Fibroblast of peridontal ligament (primary cell): ENCODE data around the gene CMAS.
"Not testable (repeated sequence)": the region's sequence is repeated elsewhere in the genome, so short reads cannot be mapped to it uniquely, and the experiment has no call there.

Experiments
- DNase-seq: peaks from one replicate; pipeline ENCODE4 v3.0.0-alpha.2; 2010; ENCODE audit errors: extremely low read depth

CMAS gene

DNA sequence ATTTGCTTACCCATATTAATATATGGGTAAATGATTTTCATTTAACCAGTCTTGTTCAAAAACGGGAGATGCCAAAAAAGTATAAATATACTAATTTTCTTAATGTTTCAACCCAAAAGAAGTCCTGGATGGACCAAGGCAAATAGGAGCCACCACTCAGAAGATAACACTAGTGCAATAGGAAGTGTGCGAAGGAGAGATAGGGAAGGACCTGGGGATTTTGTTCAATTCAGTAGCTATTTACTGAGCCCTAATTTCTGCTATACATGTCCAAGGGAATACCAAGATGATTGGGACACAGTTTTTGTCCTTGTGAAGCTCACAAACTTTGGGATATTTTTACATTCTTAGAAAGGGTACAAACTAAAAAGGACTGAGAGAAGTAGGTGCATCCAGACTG, 1.5 kb downstream of the CMAS start:
- DNase-seq, result no peak

DNA sequence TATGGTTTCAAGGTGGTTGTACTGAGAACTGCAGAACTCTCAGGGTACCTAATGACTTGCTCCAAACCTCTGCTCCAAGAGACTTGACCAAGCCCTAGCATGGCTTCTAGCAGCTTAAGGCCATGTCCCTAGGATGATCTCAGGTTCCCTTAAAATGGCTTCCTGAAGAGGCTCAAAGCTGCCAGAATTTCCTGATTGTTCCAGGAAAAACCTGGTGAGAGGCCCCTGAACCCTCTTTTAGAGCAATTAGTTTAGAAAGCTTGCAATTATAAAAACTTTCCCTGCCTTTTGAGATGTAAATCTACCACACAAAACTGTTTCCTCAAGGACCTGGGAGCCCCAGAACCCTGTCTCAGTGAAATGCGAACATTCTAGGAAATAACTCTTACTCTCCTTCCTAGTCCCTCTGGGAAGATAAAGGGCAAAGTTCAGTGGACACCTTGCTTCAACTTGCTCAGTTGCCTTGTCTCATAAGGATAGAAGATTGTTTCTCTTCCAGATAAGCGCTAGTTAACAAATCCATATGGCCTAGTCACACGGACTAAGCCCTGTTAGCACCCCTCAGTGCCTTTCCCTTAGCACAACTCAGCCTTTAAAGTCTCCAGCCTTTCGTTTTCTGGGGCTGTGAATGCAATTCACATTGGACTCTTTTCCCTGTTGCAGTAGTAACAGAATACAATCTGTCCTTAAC, 2.5 kb downstream of the CMAS start:
- no peak for DNase-seq

- DNase-seq, result no peak
Measured at GRCh38 chr12:22050078-22050477, 4.1 kb downstream of the CMAS start.

DNA sequence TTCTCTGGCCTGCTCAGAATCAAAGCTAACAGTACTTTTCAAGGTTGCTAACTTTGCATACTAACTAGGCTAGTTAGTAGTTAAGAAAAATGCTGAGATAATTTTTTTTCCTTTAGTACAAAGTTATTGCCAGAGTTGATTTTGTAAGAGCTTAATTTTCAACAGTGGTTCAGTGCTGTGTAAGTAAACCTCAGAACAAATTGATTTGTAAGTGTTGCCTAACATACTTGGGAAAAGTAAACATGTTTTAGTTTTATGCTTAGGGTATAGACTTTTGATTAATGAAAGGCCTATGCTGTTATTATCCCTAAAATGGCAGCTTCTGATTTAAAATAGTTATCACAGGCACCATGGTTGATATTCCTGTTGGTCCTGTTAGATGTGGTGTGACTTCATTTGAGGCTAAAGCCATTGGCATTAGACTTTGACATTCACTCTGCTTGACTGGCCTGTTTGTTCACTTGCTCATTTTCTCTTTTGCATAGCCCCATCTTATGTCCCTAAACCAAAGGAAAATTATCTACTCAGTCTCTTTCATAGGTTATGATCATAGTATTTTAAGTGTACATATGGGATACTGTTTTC, 5.2 kb downstream of the CMAS start:
- peak; percentile 42 for DNase-seq

GRCh38 chr12:22052994-22053393, 7.0 kb downstream of the CMAS start:
- DNase-seq, result not testable (repeated sequence)

GRCh38 chr12:22054155-22054554, 8.1 kb downstream of the CMAS start:
- DNase-seq, result no peak

- DNase-seq, result no peak
Measured at GRCh38 chr12:22056607-22057006, 10.6 kb downstream of the CMAS start.

DNA sequence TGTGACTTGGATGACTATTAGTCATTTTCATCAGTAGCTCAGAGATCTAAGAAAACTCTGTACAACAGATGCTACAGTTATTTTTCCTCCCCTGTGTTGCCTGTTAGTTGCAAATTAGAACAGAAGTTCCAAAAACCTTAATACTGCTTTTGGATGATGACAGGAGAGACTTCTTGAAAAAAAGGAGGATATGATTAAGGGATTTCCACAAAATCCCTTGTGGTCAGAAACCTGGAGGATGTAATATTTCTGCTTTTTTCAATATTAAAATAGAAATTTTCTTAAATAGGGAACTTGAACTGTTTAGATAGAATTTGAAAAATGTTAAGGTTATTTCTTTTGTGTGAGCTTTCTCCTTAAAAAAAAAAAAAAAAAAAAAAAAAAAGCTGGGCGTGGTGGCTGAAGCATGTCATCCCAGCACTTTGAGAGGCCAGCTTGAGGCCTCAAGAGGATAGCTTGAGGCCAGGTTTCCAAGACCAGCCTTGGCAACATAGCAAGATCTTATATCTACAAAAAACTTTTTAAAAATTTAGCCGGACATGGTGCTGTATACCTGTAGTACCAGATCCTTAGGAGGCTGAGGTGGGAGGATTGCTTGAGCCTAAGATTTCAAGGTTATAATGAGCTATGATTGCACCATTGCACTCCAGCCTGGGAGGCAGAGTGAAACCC, 14.1 kb downstream of the CMAS start:
- no peak for DNase-seq

DNA sequence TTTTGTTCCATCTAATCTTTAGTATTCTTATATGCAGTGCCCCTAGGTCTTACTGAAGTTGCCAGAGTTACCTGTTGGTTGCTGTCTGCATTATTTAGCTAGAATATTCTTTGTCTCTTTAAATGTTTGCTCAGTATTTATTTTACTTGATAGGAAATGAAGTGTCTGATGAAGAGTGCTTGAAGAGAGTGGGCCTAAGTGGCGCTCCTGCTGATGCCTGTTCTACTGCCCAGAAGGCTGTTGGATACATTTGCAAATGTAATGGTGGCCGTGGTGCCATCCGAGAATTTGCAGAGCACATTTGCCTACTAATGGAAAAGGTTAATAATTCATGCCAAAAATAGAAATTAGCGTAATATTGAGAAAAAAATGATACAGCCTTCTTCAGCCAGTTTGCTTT, 18.9 kb downstream of the CMAS start:
- DNase-seq, result no peak

DNA sequence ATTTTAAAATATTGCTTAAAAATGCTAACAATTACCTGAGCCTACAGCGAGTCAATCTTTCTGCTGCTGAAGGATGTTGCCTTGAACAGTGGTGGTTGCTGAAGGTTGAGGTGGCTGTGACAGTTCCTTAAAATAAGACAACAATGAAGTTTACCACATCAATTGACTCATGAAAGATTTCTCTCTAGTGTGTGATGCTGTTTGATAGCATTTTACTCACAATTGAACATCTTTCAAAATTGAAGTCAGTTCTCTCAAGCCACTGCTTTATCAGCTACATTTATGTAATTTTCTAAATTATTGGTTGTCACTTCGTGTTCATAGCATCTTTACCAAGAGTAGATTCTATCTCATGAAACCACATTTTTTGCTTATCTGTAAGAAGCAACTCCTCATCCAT, 20.3 kb downstream of the CMAS start:
- DNase-seq, result no peak

- no peak for DNase-seq
Measured at GRCh38 chr12:22069851-22070250, 23.8 kb downstream of the CMAS start.

DNA sequence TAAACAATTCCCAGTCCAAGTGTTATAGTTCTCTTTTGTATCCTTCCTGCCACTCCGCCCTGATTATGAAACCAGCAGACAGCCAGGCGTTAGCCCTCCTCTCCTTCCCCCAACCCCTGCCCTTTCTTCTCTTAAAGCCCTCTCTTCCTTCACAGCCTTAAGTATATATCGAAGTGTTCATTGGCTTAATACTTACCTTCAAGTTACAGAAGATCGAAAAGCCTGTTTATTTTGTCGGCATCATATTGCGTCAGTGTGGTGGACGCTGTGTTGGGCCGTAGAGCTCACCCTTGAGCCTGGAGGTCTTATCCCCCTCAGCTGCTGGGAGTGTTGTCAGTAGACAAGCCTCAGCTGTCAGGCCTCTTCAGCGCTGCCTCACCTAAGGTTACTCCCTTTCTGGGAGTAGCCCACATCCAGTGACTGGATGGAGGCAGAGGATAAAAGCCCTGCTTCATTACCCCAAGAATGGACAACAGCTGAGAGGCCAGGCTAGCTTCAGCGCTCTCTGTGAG, 36.2 kb downstream of the CMAS start:
- DNase-seq, result no peak

DNA sequence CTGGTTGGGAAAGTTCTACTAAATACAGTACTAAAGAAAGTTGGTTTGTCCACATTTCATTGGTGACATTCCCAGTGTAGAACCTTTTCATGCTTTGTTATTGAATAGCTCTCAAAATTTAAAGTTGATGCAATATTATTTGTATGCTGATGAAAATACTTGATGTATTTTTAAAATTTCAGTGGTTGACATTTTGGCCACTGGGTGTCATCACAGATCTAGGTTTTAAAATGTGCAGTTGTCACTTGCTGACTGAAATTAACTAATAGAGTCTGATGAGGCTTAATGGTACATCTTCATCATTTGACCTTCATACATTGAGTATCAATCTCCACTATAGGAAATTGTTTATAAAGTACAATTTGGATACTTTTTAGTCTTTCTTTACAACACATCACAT, 37.1 kb downstream of the CMAS start:
- peak; percentile 82 for DNase-seq

DNA sequence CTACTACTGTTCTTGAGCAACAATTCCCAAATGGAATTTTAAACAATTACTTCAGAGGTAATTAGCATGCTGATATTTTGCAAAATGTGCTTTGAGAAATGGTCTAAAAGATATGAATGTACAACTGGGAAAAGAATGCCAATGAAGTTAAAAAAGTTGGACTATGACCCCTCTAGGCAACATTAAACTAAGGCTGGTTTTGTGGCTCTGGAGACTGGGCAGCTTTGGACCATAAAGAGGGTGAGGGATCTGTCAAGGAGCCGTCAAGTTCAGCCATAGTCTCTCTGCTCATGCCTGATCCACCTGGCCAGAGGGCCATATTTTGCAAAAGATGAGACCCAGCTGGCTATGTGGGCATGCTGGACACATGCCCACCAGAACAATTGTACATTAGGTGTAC, 38.8 kb downstream of the CMAS start:
- no peak for DNase-seq

- no peak for DNase-seq
Measured at GRCh38 chr12:22088886-22089285, 42.9 kb downstream of the CMAS start.

DNA sequence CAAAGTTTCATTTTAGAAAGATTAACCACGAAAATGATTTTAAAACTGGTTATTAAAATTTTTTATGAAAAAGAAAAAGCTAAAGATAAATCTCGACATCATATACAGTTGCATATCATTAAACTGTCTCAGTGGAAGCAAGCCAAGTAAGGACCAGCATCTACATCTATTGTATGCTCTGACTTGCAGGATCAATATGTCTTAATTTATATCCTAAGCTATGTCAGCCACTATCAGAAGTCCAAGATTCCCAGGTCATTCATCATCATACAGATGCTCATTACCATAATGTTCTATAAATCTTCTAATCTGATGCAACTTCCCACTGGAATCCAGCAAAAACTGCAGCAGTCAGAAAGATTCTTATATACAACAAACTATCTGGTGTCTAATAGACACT, 43.5 kb downstream of the CMAS start:
- peak; percentile 51 for DNase-seq

DNA sequence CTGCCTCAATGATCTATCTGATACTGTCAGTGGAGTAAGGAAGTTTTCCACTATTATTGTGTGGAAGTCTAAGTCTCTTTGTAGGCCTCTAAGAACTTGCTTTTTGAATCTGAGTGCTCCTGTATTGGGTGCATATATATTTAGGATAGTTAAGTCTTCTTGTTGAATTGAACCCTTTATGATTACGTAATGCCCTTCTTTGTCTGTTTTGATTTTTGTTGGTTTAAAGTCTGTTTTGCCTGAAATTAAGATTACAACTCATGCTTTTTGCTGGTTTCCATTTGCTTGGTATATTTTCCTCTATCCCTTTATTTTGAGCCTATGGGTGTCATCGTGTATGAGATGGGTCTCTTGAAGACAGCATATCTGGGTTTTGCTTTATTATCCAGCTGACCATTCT, 53.0 kb downstream of the CMAS start:
- DNase-seq, result not testable (repeated sequence)

DNA sequence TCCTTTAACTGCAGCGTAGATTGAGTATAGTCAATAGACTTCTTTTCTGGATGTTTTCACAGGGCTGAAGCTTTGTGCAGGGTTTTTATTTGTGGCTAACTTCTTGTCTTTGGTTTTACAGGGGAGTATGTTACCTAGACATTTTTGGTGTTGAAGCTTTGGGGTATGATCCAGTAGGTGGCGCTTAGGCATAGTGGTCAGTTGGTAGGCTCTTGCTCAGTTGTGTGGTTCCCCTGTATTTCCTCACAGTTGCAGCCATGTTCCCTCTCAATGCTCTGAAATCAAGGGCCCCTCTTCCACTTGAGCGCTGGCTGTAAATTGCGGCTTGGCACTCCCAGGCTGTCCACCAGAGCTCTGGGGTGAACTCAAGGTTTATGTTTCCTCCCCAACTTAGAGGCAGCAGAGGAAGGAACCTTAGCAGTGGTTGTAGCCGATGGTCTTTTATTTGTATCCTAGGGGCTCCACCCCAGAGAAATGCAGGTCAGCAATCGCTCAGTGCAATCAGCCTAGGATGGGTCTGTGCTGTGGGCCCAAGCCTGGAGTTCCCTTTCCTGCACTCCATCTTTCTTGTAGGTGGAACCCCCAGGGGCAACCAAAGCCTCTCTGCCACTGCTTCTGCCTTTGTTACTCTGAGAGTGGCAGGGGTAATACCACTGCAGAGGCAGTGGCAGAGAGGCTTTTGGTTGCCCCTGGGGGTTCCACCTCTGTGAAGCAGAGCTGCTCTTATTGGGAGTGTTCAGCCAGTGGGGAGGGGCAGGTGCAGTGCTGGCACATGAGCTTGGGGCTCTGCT, 55.1 kb downstream of the CMAS start:
- DNase-seq, result peak; percentile 84

DNA sequence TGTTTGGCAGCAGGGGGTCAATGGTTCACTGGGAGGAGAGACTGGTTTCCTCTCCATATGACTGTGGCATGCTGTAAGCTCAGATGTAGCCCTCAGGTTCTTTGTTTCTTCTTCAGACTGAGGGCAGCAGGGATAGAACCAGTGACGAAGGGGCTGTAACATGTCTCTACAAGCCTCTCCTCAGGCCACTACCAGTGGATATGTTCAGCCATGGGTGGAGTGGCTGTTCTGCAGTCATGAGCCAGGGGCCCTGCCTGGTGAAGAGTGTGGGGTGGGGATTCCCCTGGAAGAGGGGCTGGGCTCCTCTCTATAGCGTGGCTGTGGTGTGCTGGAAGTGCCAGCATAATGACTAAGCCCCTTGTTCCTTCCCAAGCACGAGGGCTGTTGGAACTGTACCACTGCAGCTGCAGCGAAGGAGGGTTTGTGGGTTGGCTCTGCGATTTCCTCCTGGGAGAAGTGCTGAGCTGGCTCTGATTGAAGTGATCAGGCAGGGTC, 55.8 kb downstream of the CMAS start:
- peak; percentile 99 for DNase-seq

DNA sequence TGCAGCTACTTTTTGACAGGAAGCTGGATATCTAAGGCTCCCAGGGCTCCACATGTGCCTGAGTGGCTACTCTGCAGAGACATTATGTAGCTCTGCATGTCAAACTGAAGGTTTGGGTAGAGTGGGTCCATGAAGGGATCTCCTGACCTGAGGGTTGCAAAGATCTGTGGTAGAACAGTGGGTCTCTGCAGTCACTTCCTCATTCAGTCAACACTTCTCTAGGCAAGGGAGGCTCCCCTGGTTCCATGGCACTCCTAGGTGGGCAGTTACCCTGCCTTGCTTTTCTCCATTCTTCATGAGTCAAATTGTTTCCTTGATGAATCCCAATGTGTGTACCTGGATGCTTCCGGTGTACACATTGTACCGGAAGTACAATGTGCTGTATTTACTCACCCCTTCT, 57.4 kb downstream of the CMAS start:
- no peak for DNase-seq

GRCh38 chr12:22105542-22105941, 59.5 kb downstream of the CMAS start:
- DNase-seq, result peak; percentile 87

- no peak for DNase-seq
Measured at GRCh38 chr12:22110176-22110575, 64.2 kb downstream of the CMAS start.
